Measurements from ENCODE around the gene TPCN2.

The TPCN2 gene

DNA sequence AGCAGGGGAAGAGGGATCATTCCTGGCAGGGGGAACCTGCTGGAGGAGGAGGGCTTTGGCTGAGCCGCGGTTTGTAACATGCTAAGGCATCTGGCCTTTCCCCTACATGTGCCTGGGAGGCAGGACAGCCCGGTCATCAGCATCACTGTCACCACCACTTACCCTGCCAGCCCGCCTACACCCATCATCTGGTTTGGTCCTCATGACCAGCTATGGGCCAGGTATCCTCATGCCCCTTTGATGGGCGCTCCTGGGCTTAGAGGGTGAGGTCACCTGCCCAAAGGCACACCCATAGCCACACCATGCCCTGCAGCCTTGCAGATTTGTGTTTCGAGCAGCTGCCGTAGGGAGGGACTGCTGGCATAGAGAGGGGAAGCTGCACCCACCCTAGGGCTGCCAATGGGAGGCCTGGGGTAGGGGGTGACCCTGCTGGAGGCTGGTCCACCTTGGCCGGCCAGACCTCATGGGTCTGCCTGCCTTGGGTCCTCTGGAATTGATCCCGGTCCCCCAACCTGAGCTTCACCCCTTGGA, 38.3 kb upstream of the TPCN2 start:
- FAIRE-seq, result no peak
- DNase-seq (ENCODE audit: low spot score), result no peak

DNA sequence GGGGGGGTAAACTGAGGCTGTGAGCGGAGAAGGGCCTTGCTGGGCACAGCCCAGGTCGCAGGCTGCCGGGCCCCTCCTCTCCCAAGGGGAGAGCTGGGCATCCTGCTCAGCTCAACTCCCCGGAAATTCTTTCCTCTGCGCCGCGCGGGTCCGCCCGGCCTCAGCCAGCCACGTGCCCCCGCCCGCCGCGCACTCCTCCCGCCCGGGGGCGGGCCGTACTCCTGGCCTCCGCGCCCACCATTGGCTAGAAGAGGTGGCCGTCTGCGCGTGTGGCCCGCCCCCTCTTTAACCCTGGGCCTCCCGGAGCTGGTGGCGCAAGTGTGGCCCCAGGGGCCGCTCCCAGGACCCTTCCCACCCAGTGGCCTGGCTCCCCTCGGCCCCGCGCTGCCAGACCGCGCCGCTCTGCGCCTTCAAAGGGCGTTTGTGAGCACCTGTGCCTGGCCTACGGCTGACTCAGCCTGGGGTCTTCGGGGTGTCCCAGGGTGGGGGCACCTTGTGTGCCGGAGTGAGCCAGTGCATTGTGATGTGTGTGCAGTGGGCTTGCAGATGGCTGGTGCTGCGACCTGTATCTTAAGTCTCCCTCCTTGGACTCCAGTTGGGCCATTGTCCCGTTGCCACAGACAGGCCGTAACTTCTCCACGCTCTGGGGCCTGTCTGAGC, 37.6 kb upstream of the TPCN2 start:
- no peak for DNase-seq (ENCODE audit: low spot score)
- FAIRE-seq, result no peak

- FAIRE-seq (no peak), DNase-seq (ENCODE audit: low spot score) (no peak)
Measured at GRCh38 chr11:69011624-69012091, 37.1 kb upstream of the TPCN2 start.

DNA sequence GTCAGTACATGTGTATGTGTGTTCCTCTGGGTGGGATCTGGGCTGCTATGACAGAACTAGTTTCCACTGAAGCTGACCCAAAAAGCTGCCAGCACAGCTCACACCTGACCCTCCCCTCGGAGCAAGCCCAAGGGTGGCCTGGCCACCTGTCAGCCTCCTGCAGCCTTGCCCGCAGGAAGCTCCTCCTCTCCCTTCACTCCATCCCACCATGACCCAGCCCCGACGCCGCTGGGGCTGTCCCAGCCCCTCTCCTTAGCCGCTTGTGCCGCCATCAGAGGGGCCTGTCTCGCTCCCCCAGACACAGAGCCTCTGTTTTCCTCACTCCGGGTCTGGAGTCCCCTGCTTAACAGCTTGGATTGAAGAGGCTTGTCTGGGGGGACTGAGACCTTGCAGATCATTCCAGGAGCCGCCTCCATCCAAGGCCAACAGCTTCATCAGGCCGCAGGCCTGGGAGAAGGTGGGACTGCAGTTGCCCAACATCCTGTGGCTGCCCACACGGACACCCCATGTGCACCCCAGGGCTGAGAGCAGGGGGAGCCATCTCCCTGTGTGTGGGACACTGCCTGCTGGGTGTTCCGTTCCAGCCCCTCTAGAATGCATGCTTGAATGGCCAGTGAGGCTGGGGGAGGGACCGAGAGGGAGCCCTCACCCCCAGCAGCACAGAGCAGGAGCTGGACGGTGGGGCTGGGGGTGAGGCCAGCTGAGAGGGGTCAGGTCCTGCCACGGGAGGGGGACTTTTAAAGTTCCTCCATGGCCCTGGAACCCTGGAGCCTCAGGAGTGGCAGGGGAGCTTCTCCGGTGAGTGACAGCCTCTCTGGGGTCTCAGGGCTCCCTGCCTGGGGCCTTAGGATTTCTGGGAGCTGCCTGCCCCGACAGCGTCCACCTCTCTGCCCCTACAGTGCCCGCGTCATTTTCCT, 36.4 kb upstream of the TPCN2 start:
- no peak for DNase-seq (ENCODE audit: low spot score)
- no peak for FAIRE-seq

- FAIRE-seq, result no peak
- DNase-seq (ENCODE audit: low spot score), result no peak
Measured at GRCh38 chr11:69013009-69013951, 35.5 kb upstream of the TPCN2 start, which contains the start of gene MRGPRF. Gene MRGPRF, minus strand, starts transcription at chr11:69013246. Its CDS starts 3,345 bp downstream, at chr11:69009901.

DNA sequence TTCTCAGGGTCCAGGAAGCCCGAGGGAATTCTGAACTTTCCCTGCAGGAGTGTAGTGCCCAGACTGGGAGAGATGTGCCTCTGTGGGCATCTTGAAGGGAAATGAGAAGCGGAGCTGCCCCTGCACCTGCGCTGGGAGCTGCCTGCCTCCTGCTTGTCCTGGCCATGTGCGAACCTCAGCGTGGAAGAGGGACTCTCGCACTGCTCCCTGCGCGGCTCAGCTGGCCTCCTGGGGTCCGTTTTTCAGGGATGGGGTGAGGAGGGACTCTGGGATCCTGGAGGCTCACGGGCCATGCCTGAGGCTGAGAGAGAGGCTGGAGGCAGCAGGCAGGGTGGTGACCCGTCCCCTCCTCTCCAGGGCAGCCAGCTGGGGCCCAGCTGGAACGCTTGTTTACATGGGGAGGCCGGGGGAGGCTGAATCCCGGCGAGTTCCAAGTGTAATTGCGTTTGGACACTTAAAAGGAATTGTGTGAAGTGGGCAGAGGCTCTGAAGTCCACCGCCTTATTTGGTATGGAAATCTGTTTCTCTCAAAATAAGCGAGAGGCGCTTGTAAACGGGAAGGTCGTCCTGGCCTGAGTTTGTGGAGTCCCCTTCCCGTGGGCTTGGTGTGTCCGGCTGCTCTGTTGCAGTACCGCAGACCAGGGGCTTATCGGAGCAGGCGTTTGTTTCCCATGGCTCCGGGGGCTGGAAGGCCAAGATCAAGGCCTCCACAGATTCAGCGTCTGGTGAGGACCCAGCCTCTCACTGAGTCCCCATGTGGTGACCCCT, 34.5 kb upstream of the TPCN2 start:
- DNase-seq (ENCODE audit: low spot score) (no peak), FAIRE-seq (no peak)

DNA sequence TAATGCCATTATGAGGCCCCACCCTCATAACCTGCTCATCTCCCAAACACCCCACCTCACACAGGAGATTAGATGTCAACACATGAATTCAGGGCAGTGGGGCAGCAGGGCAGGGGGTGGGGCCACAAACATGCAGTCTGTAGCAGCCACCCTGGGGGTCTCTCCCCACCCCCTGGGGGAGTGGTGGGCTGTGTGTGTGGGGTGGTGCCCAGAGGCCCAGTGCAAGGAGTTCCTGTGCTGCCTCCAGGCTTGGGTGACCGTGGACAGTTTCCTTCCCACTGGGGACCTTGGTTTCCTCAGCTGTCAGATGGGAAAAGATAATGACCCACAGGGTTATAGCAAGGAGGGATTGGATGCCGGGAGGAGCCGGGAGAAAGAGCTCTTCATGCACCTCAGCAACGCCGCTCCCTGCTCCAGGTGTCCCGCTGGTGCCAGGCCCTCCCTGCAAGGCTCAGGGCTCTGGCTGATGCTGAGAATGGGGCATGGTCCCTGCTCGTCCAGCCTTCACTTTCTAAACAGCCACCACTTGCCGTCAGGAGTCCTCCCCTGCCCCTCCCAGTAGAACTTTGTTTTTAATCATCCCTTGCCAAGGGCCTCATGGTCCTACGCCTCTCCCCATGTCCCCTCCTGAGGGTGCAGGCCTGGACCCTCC, 33.7 kb upstream of the TPCN2 start:
- FAIRE-seq, result no peak
- DNase-seq (ENCODE audit: low spot score), result no peak

DNA sequence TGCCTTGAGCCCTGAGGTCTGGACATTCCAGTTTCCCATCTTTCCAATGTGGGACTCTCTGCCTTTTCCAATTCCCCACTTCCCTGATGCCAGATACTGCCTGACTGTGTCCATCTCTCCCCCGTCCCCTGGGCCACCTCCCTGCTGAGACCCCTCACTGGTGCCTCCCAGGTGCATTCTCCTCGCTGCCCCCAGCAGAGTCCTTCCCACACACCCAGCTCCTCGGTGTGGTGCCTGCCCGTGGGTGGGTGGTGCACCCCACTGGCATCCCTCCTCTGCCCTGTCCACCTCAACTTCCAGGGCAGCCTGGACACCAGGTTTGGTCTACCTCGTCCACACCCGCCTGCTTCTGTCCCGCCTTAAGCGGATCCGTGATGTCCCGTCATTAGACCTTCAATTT, 30.8 kb upstream of the TPCN2 start:
- DNase-seq (ENCODE audit: low spot score), result no peak
- no peak for FAIRE-seq

- no peak for DNase-seq (ENCODE audit: low spot score)
- no peak for FAIRE-seq
Measured at GRCh38 chr11:69018924-69019323, 29.8 kb upstream of the TPCN2 start.

- DNase-seq (ENCODE audit: low spot score), result no peak
- no peak for FAIRE-seq
Measured at GRCh38 chr11:69022260-69022659, 26.5 kb upstream of the TPCN2 start.

GRCh38 chr11:69024509-69024908, 24.2 kb upstream of the TPCN2 start:
- DNase-seq (ENCODE audit: low spot score) (no peak), FAIRE-seq (no peak)

GRCh38 chr11:69027704-69028372, 20.9 kb upstream of the TPCN2 start:
- FAIRE-seq (no peak), DNase-seq (ENCODE audit: low spot score) (no peak)

DNA sequence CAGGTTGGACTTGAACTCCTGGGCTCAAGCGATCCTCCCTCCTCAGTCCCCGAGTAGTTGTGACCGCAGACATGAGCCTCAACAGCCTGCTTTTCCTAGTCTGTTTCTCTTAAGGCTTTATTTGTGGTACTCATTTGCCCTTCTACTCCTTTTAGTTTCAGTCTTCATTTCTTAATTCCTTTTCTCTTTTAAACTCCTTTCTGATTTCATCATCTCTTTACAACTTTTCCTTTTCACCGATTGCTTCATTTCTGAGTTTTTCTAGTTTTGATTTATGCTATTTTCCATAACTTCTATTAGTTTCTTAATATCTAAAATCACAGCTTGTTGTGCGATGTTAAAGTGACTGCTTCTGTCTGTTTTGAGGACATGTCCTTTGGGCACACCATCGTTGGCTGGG, 18.4 kb upstream of the TPCN2 start:
- FAIRE-seq (no peak), DNase-seq (ENCODE audit: low spot score) (no peak)

DNA sequence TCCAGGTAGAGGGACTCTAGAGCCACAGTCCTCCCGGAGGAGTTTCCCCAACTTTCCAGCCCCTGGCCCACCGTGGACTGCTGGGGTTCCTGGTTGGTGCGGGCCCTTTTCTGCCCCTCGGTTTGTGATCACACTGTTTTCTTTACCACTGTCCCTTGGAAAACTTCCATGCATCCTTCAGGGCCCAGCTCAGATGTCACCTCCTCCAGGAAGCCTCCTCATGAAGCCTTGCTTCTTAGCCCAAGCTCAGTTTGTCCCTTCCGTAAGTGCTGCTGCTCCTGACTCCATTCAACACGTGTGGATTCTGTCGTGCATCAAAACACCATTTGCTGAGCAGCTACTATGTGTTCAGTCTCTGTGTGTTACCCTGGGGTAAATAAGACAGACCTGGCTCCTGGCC, 15.9 kb upstream of the TPCN2 start:
- DNase-seq (ENCODE audit: low spot score), result no peak
- FAIRE-seq, result no peak

GRCh38 chr11:69033431-69033830, 15.3 kb upstream of the TPCN2 start:
- no peak for FAIRE-seq

DNA sequence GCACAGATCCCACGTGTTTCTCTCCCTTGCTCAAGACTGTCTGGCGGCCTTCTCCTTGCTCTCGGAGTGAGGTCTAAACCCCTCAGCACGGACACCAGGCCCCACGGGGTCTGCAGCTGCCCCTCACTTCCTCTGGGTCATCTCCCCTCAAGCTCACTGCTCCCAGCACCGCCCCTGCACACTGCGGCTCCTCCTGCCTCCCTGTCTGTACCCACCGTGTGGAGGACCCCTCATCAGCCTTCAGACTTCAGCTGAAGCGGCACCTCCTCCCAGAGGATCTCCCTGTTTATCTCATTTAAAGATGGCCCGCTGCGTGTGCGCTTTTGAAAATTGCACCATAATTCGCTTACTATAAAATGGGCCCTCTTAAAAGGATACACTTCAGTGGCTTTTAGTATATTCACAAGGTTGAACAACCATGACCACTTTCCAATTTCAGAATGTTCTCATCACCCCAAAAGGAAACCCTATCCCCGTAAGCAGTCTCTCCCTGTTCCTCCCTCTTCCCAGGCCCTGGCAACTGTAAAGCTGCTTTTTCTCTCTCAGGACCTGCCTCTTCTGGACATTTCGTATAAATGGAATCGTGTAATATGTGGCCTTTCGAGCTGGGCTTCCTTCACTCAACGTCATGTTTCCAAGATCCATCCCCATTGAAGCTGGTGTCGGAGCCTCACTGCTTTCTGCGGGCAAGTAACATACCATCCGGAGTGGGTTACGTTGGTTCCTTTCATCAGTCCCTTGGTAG, 14.4 kb upstream of the TPCN2 start:
- DNase-seq (ENCODE audit: low spot score) (no peak), FAIRE-seq (no peak)

More at GRCh38 chr11:69033431-69033830, 15.3 kb upstream of the TPCN2 start:
- no peak for DNase-seq (ENCODE audit: low spot score)

DNA sequence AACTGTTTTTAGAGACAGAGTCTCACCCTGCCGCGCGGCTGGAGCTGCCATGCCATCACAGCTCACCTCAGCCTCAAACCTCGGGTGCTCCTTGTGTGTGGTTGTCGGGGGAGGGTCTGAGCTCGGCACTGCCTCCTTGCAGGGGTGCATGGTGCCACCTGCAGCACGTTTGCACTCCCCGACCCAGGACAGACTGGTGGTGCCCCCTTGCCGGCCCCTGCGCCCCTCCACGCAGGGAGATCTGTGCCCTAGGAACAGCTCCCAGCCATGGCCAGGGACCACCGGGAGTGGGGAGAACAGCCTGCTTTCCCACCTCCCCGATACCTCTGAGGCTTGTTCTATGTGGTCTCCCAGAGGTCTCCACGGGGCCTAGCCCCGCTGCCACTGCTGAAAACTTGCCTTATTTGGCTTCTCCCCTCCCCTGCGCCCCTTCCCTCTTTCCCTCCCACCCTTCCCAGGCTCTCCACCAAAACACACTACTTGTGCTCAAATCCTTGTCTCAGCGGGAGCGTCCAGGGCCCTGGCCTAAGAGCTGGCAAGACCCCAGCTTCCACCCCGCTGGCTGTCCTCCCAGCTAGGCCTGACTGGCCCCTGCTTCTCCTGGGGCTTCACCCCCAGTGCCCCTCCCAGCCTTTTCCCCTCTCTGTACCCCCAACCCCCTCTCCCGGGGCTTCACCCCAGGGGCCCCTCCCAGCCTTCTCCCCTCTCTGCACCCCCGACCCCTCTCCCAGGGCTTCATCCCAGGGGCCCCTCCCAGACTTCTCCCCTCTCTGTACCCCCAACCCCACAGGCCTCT, 13.4 kb upstream of the TPCN2 start:
- DNase-seq (ENCODE audit: low spot score) (no peak), FAIRE-seq (no peak)

DNA sequence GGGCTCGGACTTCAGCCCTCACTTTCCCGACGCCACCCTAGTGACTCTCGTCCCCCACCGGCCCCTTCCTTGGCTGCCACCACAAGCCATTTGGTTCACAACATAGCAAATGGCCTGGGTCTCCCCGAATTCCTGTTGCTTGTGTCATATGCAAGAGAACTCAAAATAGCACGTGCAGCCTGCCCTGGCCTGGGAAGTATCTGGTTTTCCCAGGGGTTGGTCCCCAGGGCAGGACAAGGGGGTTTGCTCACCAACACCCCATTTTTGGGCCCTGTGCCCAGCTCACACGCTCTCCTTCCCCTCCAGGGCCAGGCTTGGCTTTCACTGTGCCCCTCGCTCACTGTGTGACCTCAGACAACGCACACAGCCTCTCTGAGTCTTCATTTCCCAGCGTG, 12.8 kb upstream of the TPCN2 start:
- DNase-seq (ENCODE audit: low spot score), result no peak
- no peak for FAIRE-seq
